BLaER1 (cell line): ENCODE measurements around the gene IVD.

Experiments used
- H3K27ac ChIP-seq: shearing (Covaris generic); formaldehyde crosslinking; 2 replicates; pipeline ENCODE4 v1.8.1; 2022
- H3K27me3 ChIP-seq: shearing (Covaris generic); formaldehyde crosslinking; 2 replicates; pipeline ENCODE4 v1.8.1; 2022
- H3K36me3 ChIP-seq: shearing (Covaris generic); formaldehyde crosslinking; 2 replicates; pipeline ENCODE4 v1.8.1; 2022
- H3K4me1 ChIP-seq: shearing (Covaris generic); formaldehyde crosslinking; 2 replicates; pipeline ENCODE4 v1.8.1; 2022
- H3K4me2 ChIP-seq: shearing (Covaris generic); formaldehyde crosslinking; 2 replicates; pipeline ENCODE4 v1.8.1; 2022
- H3K4me3 ChIP-seq: shearing (Covaris generic); formaldehyde crosslinking; 2 replicates; pipeline ENCODE4 v1.8.1; 2022
- H3K9ac ChIP-seq: shearing (Covaris generic); formaldehyde crosslinking; 2 replicates; pipeline ENCODE4 v1.8.1; 2022
- H3K9me3 ChIP-seq: shearing (Covaris generic); formaldehyde crosslinking; 2 replicates; pipeline ENCODE4 v1.8.1; 2022
- H4K20me1 ChIP-seq: shearing (Covaris generic); formaldehyde crosslinking; 2 replicates; pipeline ENCODE4 v1.8.1; 2022
- Cebpa-rat ChIP-seq: shearing (Covaris generic); IDR thresholded peaks from 2 replicates; pipeline ENCODE4 v1.8.1; 2022

Gene IVD

GRCh38 chr15:40464595-40465185 is 59.1 kb downstream of the IVD start:
- Histone ChIP-seq H3K4me2 (no peak overlapping the region), H4K20me1 (peaks cover 66% of the 10 kb centered on the region), H3K4me3 (no peak overlapping the region), H3K9ac (no peak overlapping the region), H3K27me3 (no peaks in the 10 kb centered on the region), H3K27ac (no peak overlapping the region), H3K36me3 (peaks cover 90% of the 10 kb centered on the region), H3K9me3 (no peaks in the 10 kb centered on the region), H3K4me1 (peaks cover 11% of the 10 kb centered on the region; the same call in 1 of the 2 replicates)
- no peak for TF ChIP-seq Cebpa-rat

DNA sequence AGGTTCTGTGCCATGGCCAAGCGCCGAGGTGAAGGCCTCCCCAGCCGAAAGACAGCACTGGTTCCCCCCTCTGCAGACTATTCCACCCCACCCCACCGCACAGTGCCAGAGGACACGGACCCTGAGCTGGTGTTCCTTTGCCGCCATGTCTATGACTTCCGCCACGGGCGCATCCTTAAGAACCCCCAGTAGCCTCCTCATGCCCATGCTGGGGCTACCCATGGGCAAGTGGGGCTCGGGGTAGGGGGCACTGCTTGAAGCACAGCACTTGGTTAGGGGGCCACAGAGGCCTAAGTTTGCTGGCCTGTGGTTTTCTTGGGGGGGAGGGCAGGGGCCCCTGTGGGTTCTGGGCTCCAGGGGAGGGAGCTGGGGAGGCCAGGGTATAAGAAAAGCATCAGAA is 60.3 kb downstream of the IVD start:
- Histone ChIP-seq H3K4me1 (peaks cover 21% of the 10 kb centered on the region), H3K27me3 (no peaks in the 10 kb centered on the region), H3K27ac (no peak overlapping the region), H3K9me3 (no peaks in the 10 kb centered on the region), H3K4me3 (no peak overlapping the region), H3K9ac (no peak overlapping the region), H4K20me1 (peaks cover 54% of the 10 kb centered on the region), H3K36me3 (peaks cover 77% of the 10 kb centered on the region), H3K4me2 (no peak overlapping the region)
- TF ChIP-seq Cebpa-rat: no peak

DNA sequence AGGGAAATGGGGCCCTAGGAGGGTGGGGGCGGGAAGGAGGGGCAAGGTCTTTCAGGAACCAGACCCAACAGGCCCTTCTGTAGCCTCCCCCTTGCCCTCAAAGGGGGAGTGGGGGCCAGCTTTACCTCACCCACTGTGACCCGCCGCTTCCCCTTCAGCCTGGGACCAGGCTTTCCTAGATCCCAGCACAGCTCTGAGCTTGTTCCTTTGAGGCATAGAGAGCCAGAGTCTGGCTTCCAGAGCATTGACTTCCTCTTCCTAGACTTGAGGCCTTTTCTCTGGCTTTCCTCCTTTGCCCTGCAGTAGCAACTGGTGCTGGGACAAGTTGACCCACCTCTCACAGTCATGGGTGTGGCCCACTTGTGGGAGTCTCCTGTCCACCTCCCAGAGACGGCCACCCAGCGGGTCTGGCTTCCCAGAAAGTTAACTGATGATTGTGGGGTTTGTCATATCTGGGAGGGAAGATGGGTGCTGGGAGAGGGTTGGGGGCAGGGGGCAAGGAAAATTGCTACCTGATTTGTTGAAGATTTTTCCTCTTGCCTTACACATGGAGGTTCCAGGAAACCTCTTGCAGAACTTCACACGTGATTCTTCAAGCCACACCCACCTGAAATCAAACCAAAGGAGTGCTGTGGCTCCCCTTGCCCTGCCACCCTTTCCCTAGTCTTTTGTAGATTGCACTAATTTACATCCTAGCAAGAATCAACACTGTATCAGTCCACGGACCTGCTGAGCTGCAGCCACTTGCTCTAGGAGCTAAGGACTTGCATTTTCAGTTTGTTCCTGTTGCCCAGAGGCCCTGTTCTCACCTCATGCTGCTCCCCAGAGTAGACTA is 61.0 kb downstream of the IVD start:
- Histone ChIP-seq H4K20me1 (peaks cover 47% of the 10 kb centered on the region), H3K4me3 (no peak overlapping the region), H3K4me1 (peaks cover 24% of the 10 kb centered on the region), H3K27ac (no peak overlapping the region), H3K9ac (no peak overlapping the region), H3K27me3 (no peaks in the 10 kb centered on the region), H3K36me3 (peaks cover 70% of the 10 kb centered on the region), H3K4me2 (no peak overlapping the region), H3K9me3 (no peaks in the 10 kb centered on the region)
- TF ChIP-seq Cebpa-rat: no peak

DNA sequence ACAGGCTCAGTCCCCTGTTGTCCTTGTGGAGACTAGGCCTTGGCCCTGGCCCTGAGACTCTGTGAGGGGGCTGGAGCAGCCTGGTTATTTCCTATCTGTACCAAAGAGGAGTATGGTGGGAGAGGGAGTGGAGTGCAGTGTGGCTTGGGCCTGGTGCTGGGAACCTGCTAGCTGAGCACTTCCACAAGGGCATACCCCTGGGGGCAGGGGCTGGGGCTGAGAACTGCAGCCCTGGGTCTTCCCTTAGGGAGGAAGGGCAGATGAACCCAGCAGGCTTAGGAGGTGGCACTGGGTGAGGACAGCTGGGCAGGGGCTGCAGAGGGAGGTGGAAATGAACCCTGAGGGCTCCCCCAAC is 61.6 kb downstream of the IVD start:
- H3K27ac ChIP-seq: no peak overlapping the region
- H3K27me3 ChIP-seq: no peaks in the 10 kb centered on the region

GRCh38 chr15:40468898-40469331 is 63.3 kb downstream of the IVD start:
- Histone ChIP-seq H4K20me1 (peaks cover 34% of the 10 kb centered on the region), H3K36me3 (peaks cover 47% of the 10 kb centered on the region), H3K9ac (no peak overlapping the region), H3K4me3 (no peak overlapping the region), H3K4me1 (peaks cover 40% of the 10 kb centered on the region), H3K9me3 (no peaks in the 10 kb centered on the region), H3K27me3 (no peaks in the 10 kb centered on the region), H3K27ac (0 out of 2 replicates have a peak overlapping the region, but pooled peaks have one; percentile 23), H3K4me2 (no peak overlapping the region)
- TF ChIP-seq Cebpa-rat: no peak

More for the DNA sequence above, 61.6 kb downstream of the IVD start:
- no peaks in the 10 kb centered on the region for H3K9me3 ChIP-seq
- H3K4me1 ChIP-seq: peaks cover 30% of the 10 kb centered on the region
- no peak overlapping the region for H3K4me3 ChIP-seq
- no peak overlapping the region for H3K9ac ChIP-seq
- H3K4me2 ChIP-seq: no peak overlapping the region
- H3K36me3 ChIP-seq: peaks cover 64% of the 10 kb centered on the region
- H4K20me1 ChIP-seq: peaks cover 46% of the 10 kb centered on the region
- TF ChIP-seq Cebpa-rat: no peak

DNA sequence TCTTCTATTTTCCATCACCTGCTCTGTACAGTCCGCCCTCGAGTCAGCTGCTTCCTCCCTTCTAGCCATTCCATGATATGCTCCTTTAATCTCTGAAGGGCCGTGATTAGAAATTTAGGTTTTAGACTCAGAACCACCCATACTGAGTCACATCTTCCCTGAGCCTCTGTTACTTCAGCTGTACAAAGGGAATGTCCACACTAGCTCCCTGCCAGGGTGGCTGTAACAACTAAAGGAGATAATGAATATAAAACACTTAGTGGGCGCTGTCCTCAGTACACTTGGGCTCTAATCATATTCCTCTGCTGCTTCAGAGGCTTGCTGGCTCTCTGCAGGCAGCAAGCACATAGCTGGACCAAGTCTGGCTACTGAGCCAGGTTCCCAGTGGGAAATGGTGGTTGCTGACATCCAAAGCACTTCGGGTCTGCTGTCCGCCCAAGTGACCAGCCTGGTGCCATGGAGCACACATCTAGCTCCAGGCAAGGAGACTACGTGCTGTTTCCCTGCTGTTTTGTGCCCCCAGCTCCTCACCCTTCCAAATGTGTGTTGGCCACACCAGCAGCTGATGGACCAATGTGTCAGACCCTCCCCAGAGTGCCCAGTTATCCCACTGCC is 64.3 kb downstream of the IVD start:
- H3K9me3 ChIP-seq: no peaks in the 10 kb centered on the region
- peak overlapping the region; percentile 65; the same call in 1 of the 2 replicates for H3K9ac ChIP-seq
- TF ChIP-seq Cebpa-rat: no peak
- no peak overlapping the region; the same call in 1 of the 2 replicates for H3K4me3 ChIP-seq
- H3K4me1 ChIP-seq: peaks cover 50% of the 10 kb centered on the region
- peaks cover 38% of the 10 kb centered on the region for H3K36me3 ChIP-seq
- H3K27me3 ChIP-seq: no peaks in the 10 kb centered on the region
- H3K27ac ChIP-seq: no peak overlapping the region
- H3K4me2 ChIP-seq: peak overlapping the region; percentile 99; the same call in 1 of the 2 replicates
- peaks cover 25% of the 10 kb centered on the region for H4K20me1 ChIP-seq

DNA sequence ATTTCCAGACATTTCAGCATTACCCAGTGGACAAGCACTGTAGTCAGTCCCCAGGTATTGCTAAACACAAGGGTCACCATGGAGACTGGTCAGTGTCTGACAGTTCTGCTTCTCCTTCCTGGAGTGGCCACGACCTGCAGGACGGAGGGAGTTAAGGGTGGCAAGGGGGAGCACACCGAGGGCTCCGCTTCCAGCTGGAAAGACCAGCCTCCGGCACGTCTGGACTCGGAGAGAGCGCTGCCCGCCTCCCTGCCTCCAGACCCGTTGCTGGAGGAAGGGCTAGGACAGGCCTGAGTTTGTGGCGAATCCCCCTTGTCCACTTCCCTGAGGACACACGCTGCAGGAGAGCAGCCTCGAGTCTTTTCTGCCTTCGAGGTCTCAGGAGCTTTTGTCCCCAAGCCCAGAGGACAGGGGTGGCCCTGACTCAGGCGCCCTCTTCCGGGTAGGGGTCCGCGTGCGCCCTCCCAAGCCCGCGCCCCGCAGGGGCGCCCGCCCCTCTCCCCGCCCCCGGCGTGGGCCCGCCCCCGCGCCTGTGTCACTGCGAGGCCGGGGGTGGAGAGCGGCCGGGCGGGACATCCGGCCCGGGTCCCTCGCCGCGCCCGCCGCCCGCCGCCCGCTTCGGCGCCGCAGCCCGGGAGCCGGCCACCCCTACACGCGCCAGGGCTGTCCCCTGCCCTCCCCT is 65.0 kb downstream of the IVD start, which contains the start of gene CHST14:
TSS of gene CHST14 (plus strand) at position 562 of the 682 bp plus-strand sequence. CDS start 230 bp downstream, outside the sequence.
- Histone ChIP-seq H3K27me3 (no peaks in the 10 kb centered on the region), H3K9ac (peak within 1 kb of the TSS; percentile 90), H3K4me3 (peak within 1 kb of the TSS; percentile 84), H3K9me3 (no peaks in the 10 kb centered on the region), H3K27ac (peak within 1 kb of the TSS; percentile 88), H4K20me1 (peaks cover 22% of the 10 kb centered on the region), H3K4me1 (peaks cover 56% of the 10 kb centered on the region), H3K36me3 (peaks cover 31% of the 10 kb centered on the region), H3K4me2 (peak within 1 kb of the TSS; percentile 99)
- no peak for TF ChIP-seq Cebpa-rat
